NT2/D1 (cell line): ENCODE data around the gene ALDH9A1.

Source experiments
- DNase-seq: peaks from one replicate; pipeline ENCODE4 v3.0.0-alpha.2; 2011; ENCODE audit warnings: low read depth, low spot score
- H3K27me3 ChIP-seq: 2 replicates; pipeline ENCODE4 v1.6.0; 2011; ENCODE audit warnings: mild to moderate bottlenecking; ENCODE audit not compliant: insufficient read length, insufficient read depth
- H3K36me3 ChIP-seq: 2 replicates; pipeline ENCODE4 v1.6.1; 2011; ENCODE audit warnings: mild to moderate bottlenecking, low read length, mixed read lengths; ENCODE audit not compliant: insufficient read depth, insufficient read length
- H3K4me1 ChIP-seq: 2 replicates; pipeline ENCODE4 v1.5.1; 2011; ENCODE audit not compliant: insufficient read depth, insufficient read length
- H3K4me3 ChIP-seq: 2 replicates; pipeline ENCODE4 v1.5.1; 2011; ENCODE audit warnings: low read depth; ENCODE audit not compliant: insufficient read length
- H3K9ac ChIP-seq: 2 replicates; pipeline ENCODE4 v1.6.0; 2011; ENCODE audit warnings: low read depth; ENCODE audit not compliant: insufficient read length
- H3K9me3 ChIP-seq: 2 replicates; pipeline ENCODE4 v1.5.1; 2011; ENCODE audit warnings: mild to moderate bottlenecking, low read length; ENCODE audit not compliant: insufficient read depth
- SUZ12 ChIP-seq: IDR thresholded peaks from 2 replicates; pipeline ENCODE4 v1.6.1; 2011; ENCODE audit not compliant: insufficient read length, insufficient read depth; ENCODE audit errors: extremely low read depth
- YY1 ChIP-seq: IDR thresholded peaks from 2 replicates; pipeline ENCODE4 v1.6.1; 2011; ENCODE audit not compliant: insufficient read length, insufficient read depth
- ZNF274 ChIP-seq: IDR thresholded peaks from 2 replicates; pipeline ENCODE4 v1.6.1; 2011; ENCODE audit warnings: mild to moderate bottlenecking, low read depth, low read length

The ALDH9A1 gene

GRCh38 chr1:165650981-165651625, 47.3 kb downstream of the ALDH9A1 start:
- Histone ChIP-seq H3K9ac (no peak overlapping the region), H3K9me3 (no peaks in the 10 kb centered on the region), H3K27me3 (no peaks in the 10 kb centered on the region), H3K4me3 (no peak overlapping the region), H3K4me1 (no peaks in the 10 kb centered on the region), H3K36me3 (peaks cover 68% of the 10 kb centered on the region)
- DNase-seq: no peak
- TF ChIP-seq YY1 (no peak), SUZ12 (no peak), ZNF274 (no peak)

- DNase-seq: no peak
- Histone ChIP-seq H3K36me3 (peaks cover 49% of the 10 kb centered on the region), H3K27me3 (no peaks in the 10 kb centered on the region), H3K9me3 (no peaks in the 10 kb centered on the region), H3K9ac (no peak overlapping the region), H3K4me3 (no peak overlapping the region), H3K4me1 (no peaks in the 10 kb centered on the region)
- TF ChIP-seq YY1 (no peak), ZNF274 (no peak), SUZ12 (no peak)
Observed at GRCh38 chr1:165648919-165649572, 49.3 kb downstream of the ALDH9A1 start.

- Histone ChIP-seq H3K4me1 (no peaks in the 10 kb centered on the region), H3K27me3 (no peaks in the 10 kb centered on the region), H3K4me3 (no peak overlapping the region), H3K36me3 (peaks cover 38% of the 10 kb centered on the region), H3K9ac (no peak overlapping the region), H3K9me3 (no peaks in the 10 kb centered on the region)
- TF ChIP-seq YY1 (no peak), ZNF274 (no peak), SUZ12 (no peak)
- no peak for DNase-seq
Observed at GRCh38 chr1:165647970-165648369, 50.4 kb downstream of the ALDH9A1 start.

GRCh38 chr1:165647517-165647916, 50.8 kb downstream of the ALDH9A1 start:
- Histone ChIP-seq H3K27me3 (no peaks in the 10 kb centered on the region), H3K9ac (no peak overlapping the region), H3K36me3 (peaks cover 34% of the 10 kb centered on the region), H3K4me1 (no peaks in the 10 kb centered on the region), H3K4me3 (no peak overlapping the region), H3K9me3 (no peaks in the 10 kb centered on the region)
- DNase-seq: no peak
- no peak for TF ChIP-seq SUZ12
- no peak for TF ChIP-seq ZNF274
- no peak for TF ChIP-seq YY1

GRCh38 chr1:165645654-165646366, 52.6 kb downstream of the ALDH9A1 start:
- Histone ChIP-seq H3K36me3 (peaks cover 19% of the 10 kb centered on the region), H3K9ac (no peak overlapping the region), H3K4me1 (no peaks in the 10 kb centered on the region), H3K9me3 (no peaks in the 10 kb centered on the region), H3K4me3 (no peak overlapping the region), H3K27me3 (no peaks in the 10 kb centered on the region)
- TF ChIP-seq YY1 (no peak), ZNF274 (no peak), SUZ12 (no peak)
- no peak for DNase-seq

GRCh38 chr1:165644064-165644735, 54.2 kb downstream of the ALDH9A1 start:
- no peaks in the 10 kb centered on the region for H3K4me1 ChIP-seq
- DNase-seq: no peak
- H3K4me3 ChIP-seq: no peak overlapping the region
- TF ChIP-seq YY1 (no peak), SUZ12 (no peak), ZNF274 (no peak)
- H3K36me3 ChIP-seq: peaks cover 8% of the 10 kb centered on the region
- no peaks in the 10 kb centered on the region for H3K9me3 ChIP-seq
- no peak overlapping the region for H3K9ac ChIP-seq
- no peaks in the 10 kb centered on the region for H3K27me3 ChIP-seq
